A549 treated with ZK216348 at 1 μM for 4 hours (cell line): ENCODE measurements around the gene RIBC2. TPM values are rescaled to one million over a fixed set of nuclear protein-coding genes. Genes with fewer than 3 reads are reported as not detected.

Source experiments
- total RNA-seq: library from RNA; stranded (reverse); fragments of 200-300 nt; extraction: Qiagen RNA extraction; gene quantifications from 5 replicates; pipeline ENCODE4 v1.2.3, GENCODE V29; 2022; ENCODE audit warnings: low read depth

Gene RIBC2
- total RNA-seq: 1.7 to 2.8 TPM (median 2.6 TPM) in 5 replicates

GRCh38 chr22:45413368-45414211, at the start of gene RIBC2, which contains the start of gene SMC1B:
Gene RIBC2, plus strand, starts transcription at chr22:45413693. Its CDS starts 194 bp downstream, at chr22:45413887.
Gene SMC1B, minus strand, starts transcription at chr22:45413599. Its CDS starts 32 bp downstream, at chr22:45413567.

Other genes with a start within 250 kb of the RIBC2 start
- gene NUP50, start 249.8 kb upstream of the RIBC2 start, total RNA-seq: 24.3 to 34.5 TPM (median 32.1 TPM) in 5 replicates
- 59.1 to 89.0 TPM (median 86.6 TPM) in 5 replicates for gene KIAA0930, start 172.8 kb upstream of the RIBC2 start, total RNA-seq
- gene UPK3A, start 128.7 kb upstream of the RIBC2 start, total RNA-seq: not detected in 5 replicates
- gene FAM118A, start 103.8 kb upstream of the RIBC2 start, total RNA-seq: 10.8 to 13.8 TPM (median 12.7 TPM) in 5 replicates
- gene SMC1B, start 94 bp upstream of the RIBC2 start, total RNA-seq: not detected in 5 replicates
- gene FBLN1, start 89.2 kb downstream of the RIBC2 start, total RNA-seq: 27.7 to 58.9 TPM (median 50.1 TPM) in 5 replicates